CD4-positive, alpha-beta T cell treated with Interleukin-15 for 4 hours (primary cell): ENCODE measurements around the gene ANKRD49.

ENCODE experiments used
- DNase-seq: peaks from one replicate; pipeline ENCODE4 v3.0.0-alpha.2; 2020; ENCODE audit warnings: low spot score

The ANKRD49 gene

DNA sequence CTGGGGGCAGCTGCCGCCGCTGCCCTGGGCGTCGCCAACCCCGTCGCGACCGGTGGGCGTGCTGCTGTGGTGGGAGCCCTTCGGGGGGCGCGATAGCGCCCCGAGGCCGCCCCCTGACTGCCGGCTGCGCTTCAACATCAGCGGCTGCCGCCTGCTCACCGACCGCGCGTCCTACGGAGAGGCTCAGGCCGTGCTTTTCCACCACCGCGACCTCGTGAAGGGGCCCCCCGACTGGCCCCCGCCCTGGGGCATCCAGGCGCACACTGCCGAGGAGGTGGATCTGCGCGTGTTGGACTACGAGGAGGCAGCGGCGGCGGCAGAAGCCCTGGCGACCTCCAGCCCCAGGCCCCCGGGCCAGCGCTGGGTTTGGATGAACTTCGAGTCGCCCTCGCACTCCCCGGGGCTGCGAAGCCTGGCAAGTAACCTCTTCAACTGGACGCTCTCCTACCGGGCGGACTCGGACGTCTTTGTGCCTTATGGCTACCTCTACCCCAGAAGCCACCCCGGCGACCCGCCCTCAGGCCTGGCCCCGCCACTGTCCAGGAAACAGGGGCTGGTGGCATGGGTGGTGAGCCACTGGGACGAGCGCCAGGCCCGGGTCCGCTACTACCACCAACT lies 51.0 kb downstream of the ANKRD49 start:
- no peak for DNase-seq

DNA sequence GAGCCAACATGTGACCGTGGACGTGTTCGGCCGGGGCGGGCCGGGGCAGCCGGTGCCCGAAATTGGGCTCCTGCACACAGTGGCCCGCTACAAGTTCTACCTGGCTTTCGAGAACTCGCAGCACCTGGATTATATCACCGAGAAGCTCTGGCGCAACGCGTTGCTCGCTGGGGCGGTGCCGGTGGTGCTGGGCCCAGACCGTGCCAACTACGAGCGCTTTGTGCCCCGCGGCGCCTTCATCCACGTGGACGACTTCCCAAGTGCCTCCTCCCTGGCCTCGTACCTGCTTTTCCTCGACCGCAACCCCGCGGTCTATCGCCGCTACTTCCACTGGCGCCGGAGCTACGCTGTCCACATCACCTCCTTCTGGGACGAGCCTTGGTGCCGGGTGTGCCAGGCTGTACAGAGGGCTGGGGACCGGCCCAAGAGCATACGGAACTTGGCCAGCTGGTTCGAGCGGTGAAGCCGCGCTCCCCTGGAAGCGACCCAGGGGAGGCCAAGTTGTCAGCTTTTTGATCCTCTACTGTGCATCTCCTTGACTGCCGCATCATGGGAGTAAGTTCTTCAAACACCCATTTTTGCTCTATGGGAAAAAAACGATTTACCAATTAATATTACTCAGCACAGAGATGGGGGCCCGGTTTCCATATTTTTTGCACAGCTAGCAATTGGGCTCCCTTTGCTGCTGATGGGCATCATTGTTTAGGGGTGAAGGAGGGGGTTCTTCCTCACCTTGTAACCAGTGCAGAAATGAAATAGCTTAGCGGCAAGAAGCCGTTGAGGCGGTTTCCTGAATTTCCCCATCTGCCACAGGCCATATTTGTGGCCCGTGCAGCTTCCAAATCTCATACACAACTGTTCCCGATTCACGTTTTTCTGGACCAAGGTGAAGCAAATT lies 51.7 kb downstream of the ANKRD49 start:
- DNase-seq: no peak

DNA sequence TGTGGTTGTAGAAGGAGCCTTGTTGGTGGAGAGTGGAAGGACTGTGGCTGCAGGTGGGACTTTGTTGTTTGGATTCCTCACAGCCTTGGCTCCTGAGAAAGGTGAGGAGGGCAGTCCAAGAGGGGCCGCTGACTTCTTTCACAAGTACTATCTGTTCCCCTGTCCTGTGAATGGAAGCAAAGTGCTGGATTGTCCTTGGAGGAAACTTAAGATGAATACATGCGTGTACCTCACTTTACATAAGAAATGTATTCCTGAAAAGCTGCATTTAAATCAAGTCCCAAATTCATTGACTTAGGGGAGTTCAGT lies 52.3 kb downstream of the ANKRD49 start:
- no peak for DNase-seq

DNA sequence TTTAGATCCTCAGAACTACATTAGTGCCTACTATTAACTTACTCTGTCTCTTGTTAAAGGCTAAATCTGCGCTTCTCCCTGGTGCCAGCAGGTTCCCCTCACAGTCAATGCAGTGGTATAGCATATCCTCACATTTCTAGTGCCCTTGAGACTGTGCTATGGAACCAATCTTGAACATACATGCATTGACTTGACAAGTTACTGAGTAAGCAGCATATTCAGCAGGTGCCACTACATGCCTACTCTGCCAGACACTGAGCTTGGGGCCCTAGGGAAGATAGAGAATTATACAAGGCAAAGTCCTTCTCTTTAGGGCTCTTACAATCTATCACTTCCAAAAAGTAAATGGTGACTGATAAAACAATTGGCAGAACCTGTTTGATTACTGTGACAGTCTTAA lies 53.1 kb downstream of the ANKRD49 start:
- DNase-seq: no peak

DNA sequence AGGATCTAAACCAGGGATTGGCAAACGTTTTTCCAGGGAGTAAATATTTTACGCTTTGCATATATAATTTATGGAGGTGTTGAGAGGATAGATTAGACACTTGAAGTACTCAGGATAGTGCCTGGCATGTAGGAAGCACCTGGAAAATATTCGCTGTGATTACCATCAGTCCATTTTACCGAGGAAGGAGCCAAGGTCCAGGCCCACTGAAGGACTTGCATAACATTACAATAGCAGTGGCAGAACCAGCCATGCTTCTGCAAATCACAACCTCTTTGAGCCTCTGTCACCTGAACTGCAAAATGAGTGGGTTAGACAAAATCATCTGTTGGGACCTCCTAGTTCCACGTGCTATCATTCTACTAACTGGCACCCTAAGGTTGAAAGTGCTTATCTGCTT lies 55.4 kb downstream of the ANKRD49 start:
- no peak for DNase-seq
